Sigmoid colon (tissue), 7 donors: Measurements from ENCODE around the gene CTNND2. TPM values are rescaled to one million over a fixed set of nuclear protein-coding genes. Genes with fewer than 3 reads are reported as not detected.

Experiments used
- DNase-seq: peaks from one replicate; pipeline ENCODE4 v3.0.0-alpha.2; 2019
- H3K27ac ChIP-seq, 4 donors: fragments of 200-600 bp; sonication (generic); one replicate each; pipeline ENCODE4 v1.5.1; 2016 to 2019; ENCODE audit warnings: mild to moderate bottlenecking in 1 of 4
- H3K27me3 ChIP-seq, 3 donors: fragments of 200-600 bp; sonication (generic); one replicate each; pipeline ENCODE4 v1.5.1; 2019; ENCODE audit warnings: mild to moderate bottlenecking in 1 of 3
- H3K36me3 ChIP-seq, 4 donors: fragments of 200-600 bp; sonication (generic); one replicate each; pipeline ENCODE4 v1.5.1; 2016 to 2019
- H3K4me1 ChIP-seq, 4 donors: fragments of 200-600 bp; sonication (generic); one replicate each; pipeline ENCODE4 v1.5.1; 2017 to 2019
- H3K4me3 ChIP-seq, 4 donors: fragments of 200-600 bp; sonication (generic); one replicate each; pipeline ENCODE4 v1.5.1; 2017 to 2019; ENCODE audit warnings: mild to moderate bottlenecking in 2 of 4, moderate library complexity in 1 of 4
- H3K9me3 ChIP-seq, 4 donors: fragments of 200-600 bp in 3 of 4; sonication (generic) in 3 of 4; one replicate each; pipeline versions ENCODE4 v1.5.1 to v1.6.1; 2013 to 2019
- EP300 ChIP-seq, 4 donors: sonication (generic); formaldehyde crosslinking; IDR thresholded peaks; one replicate each; pipeline ENCODE4 v1.6.1; 2017; ENCODE audit warnings: antibody characterized with exemption in 4 of 4
- POLR2A ChIP-seq, 2 donors: fragments of 450-650 bp; IDR thresholded peaks; one replicate each; pipeline ENCODE4 v1.6.1; 2016; ENCODE audit warnings: antibody characterized with exemption in 2 of 2, mild to moderate bottlenecking in 2 of 2, moderate library complexity in 2 of 2
- POLR2AphosphoS5 ChIP-seq, 4 donors: sonication (generic); formaldehyde crosslinking; IDR thresholded peaks; one replicate each; pipeline ENCODE4 v1.6.1; 2017; ENCODE audit warnings: antibody characterized with exemption in 4 of 4
- WGBS, 2 donors: extraction: QIAGEN DNeasy Blood & Tissue Kit; methylation state at CpG; one replicate each; pipeline ENCODE4 v1.1.7; 2013; 5-methylcytosine and 5-hydroxymethylcytosine counted together
- intact Hi-C: fragments of 100-400 bp; cut with DNase I; formaldehyde crosslinking; loops from one replicate; pipeline ENCODE4 v1.15.1; 2023
- polyA plus RNA-seq, 3 donors: library from polyadenylated mRNA; stranded (reverse); fragments of 200-250 nt; gene quantifications; one replicate each; pipeline ENCODE4 v1.2.3, GENCODE V29; 2013
- total RNA-seq, 4 donors: library from RNA; depleted of rRNA; stranded (reverse); fragments of >200 nt; gene quantifications; one replicate each; pipeline ENCODE4 v1.1.0, GENCODE V29; 2016
- TF ChIP-seq, protein P1 (sequence below), 4 experiments: fragments of 450-650 bp in 3 of 4; fragments of 200-600 bp in 1 of 4; IDR thresholded peaks; one replicate each; pipeline ENCODE4 v1.5.1; 2016 to 2019; ENCODE audit warnings: antibody characterized with exemption in 4 of 4, mild to moderate bottlenecking in 3 of 4, moderate library complexity in 2 of 4
- donor health status: healthy with polysubstance abuse.
- donor health status: Bipolar disorder and iron deficiency.
- donor health status: healthy.

CTNND2 gene
- total and polyA plus RNA-seq, 7 donors, result 0.36 to 2.5 (median 0.84) TPM; not detected in 1

- DNase-seq, result no peak
- H3K9me3 ChIP-seq, result no peaks in the 10 kb centered on the region
- no peaks in the 10 kb centered on the region for H3K36me3 ChIP-seq
- TF ChIP-seq, protein P1, sequence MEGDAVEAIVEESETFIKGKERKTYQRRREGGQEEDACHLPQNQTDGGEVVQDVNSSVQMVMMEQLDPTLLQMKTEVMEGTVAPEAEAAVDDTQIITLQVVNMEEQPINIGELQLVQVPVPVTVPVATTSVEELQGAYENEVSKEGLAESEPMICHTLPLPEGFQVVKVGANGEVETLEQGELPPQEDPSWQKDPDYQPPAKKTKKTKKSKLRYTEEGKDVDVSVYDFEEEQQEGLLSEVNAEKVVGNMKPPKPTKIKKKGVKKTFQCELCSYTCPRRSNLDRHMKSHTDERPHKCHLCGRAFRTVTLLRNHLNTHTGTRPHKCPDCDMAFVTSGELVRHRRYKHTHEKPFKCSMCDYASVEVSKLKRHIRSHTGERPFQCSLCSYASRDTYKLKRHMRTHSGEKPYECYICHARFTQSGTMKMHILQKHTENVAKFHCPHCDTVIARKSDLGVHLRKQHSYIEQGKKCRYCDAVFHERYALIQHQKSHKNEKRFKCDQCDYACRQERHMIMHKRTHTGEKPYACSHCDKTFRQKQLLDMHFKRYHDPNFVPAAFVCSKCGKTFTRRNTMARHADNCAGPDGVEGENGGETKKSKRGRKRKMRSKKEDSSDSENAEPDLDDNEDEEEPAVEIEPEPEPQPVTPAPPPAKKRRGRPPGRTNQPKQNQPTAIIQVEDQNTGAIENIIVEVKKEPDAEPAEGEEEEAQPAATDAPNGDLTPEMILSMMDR (IDR thresholded peaks at IDR 0.05), result no peak
- TF ChIP-seq EP300 (IDR thresholded peaks at IDR 0.05), result no peak
- TF ChIP-seq POLR2A (IDR thresholded peaks at IDR 0.05), result no peak
- TF ChIP-seq POLR2AphosphoS5 (IDR thresholded peaks at IDR 0.05), result no peak
- 39 to 78% methylated on average over 3 of the region's 3 CpGs for WGBS, 2 donors
- H3K27ac ChIP-seq, result no peak overlapping the region
- H3K4me3 ChIP-seq, result no peak overlapping the region
- no peaks in the 10 kb centered on the region for H3K4me1 ChIP-seq
- H3K27me3 ChIP-seq, result peaks cover 0 to 5% (median 1%) of the 10 kb centered on the region in 3 donors
- intact Hi-C loops, result no loop called here
These were observed 922.3 kb downstream of the CTNND2 start for GRCh38 chr5:10981932-10982331.

- H3K27ac ChIP-seq, result no peak overlapping the region
- no peak overlapping the region for H3K4me3 ChIP-seq
- 74 to 75% methylated on average over 5 of the region's 5 CpGs for WGBS, 2 donors
- H3K36me3 ChIP-seq, result no peaks in the 10 kb centered on the region
- DNase-seq, result no peak
- H3K27me3 ChIP-seq, result no peaks in the 10 kb centered on the region
- H3K9me3 ChIP-seq, result no peaks in the 10 kb centered on the region
- no peak for TF ChIP-seq POLR2A (IDR thresholded peaks at IDR 0.05)
- TF ChIP-seq, protein P1 (IDR thresholded peaks at IDR 0.05), result no peak
- TF ChIP-seq EP300 (IDR thresholded peaks at IDR 0.05), result no peak
- no peak for TF ChIP-seq POLR2AphosphoS5 (IDR thresholded peaks at IDR 0.05)
- H3K4me1 ChIP-seq, result no peaks in the 10 kb centered on the region
- intact Hi-C loops, result no loop called here
These were observed 927.2 kb downstream of the CTNND2 start for GRCh38 chr5:10977011-10977410.

GRCh38 chr5:10975945-10976344 lies 928.3 kb downstream of the CTNND2 start:
- H3K36me3 ChIP-seq, result no peaks in the 10 kb centered on the region
- WGBS, 2 donors, result 38 to 61% methylated on average over 4 of the region's 4 CpGs
- intact Hi-C loops, result no loop called here
- no peak overlapping the region for H3K4me3 ChIP-seq
- no peaks in the 10 kb centered on the region for H3K27me3 ChIP-seq
- H3K27ac ChIP-seq, result no peak overlapping the region
- DNase-seq, result no peak
- H3K4me1 ChIP-seq, result no peaks in the 10 kb centered on the region
- TF ChIP-seq POLR2AphosphoS5 (IDR thresholded peaks at IDR 0.05), result no peak
- TF ChIP-seq, protein P1 (IDR thresholded peaks at IDR 0.05), result no peak
- TF ChIP-seq POLR2A (IDR thresholded peaks at IDR 0.05), result no peak
- no peak for TF ChIP-seq EP300 (IDR thresholded peaks at IDR 0.05)
- H3K9me3 ChIP-seq, result no peaks in the 10 kb centered on the region

DNA sequence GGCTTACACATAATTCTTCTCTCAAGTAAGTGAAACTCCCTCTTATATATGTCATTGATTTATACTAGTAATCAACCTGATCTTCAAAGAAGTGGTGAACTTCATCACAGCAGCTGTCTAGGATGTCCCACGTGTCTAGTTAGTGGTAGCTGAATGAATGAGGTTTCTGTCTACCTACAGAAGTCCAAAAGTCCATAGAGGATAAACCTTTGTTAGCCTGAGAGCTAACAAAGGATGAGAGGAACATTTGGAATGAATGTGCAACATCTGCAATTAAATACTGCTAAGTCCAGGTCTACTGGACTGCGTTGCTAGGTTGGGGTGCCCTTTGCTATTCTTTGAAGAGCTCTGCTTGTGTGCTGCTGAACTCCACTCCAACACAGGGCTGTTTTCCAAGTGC lies 929.4 kb downstream of the CTNND2 start:
- no peaks in the 10 kb centered on the region for H3K27me3 ChIP-seq
- H3K4me3 ChIP-seq, result no peak overlapping the region
- H3K4me1 ChIP-seq, result no peaks in the 10 kb centered on the region
- TF ChIP-seq POLR2A (IDR thresholded peaks at IDR 0.05) (no peak), EP300 (IDR thresholded peaks at IDR 0.05) (no peak), POLR2AphosphoS5 (IDR thresholded peaks at IDR 0.05) (no peak)
- TF ChIP-seq, protein P1 (IDR thresholded peaks at IDR 0.05), result no peak
- no peaks in the 10 kb centered on the region for H3K36me3 ChIP-seq
- 58 to 86% methylated on average over 2 of the region's 2 CpGs for WGBS, 2 donors
- DNase-seq, result no peak
- intact Hi-C loops, result no loop called here
- no peak overlapping the region for H3K27ac ChIP-seq
- no peaks in the 10 kb centered on the region for H3K9me3 ChIP-seq

GRCh38 chr5:10973316-10973715 lies 930.9 kb downstream of the CTNND2 start:
- 90 to 91% methylated on average over 14 of the region's 14 CpGs for WGBS, 2 donors
- Histone ChIP-seq H3K27me3 (no peaks in the 10 kb centered on the region), H3K9me3 (no peaks in the 10 kb centered on the region), H3K4me3 (no peak overlapping the region), H3K4me1 (no peaks in the 10 kb centered on the region), H3K27ac (no peak overlapping the region), H3K36me3 (no peaks in the 10 kb centered on the region)
- TF ChIP-seq POLR2AphosphoS5 (IDR thresholded peaks at IDR 0.05) (no peak), EP300 (IDR thresholded peaks at IDR 0.05) (no peak), POLR2A (IDR thresholded peaks at IDR 0.05) (no peak)
- TF ChIP-seq, protein P1 (IDR thresholded peaks at IDR 0.05), result no peak
- no peak for DNase-seq
- intact Hi-C loops, result no loop called here
